ENCODE data around the gene REEP5. TPM values are rescaled to one million over a fixed set of nuclear protein-coding genes. Genes with fewer than 3 reads are reported as not detected.

The REEP5 gene
- total and polyA plus RNA-seq, 9 of the 15 experiments (the other 6 are each of a cell fraction or from before 2014, with no cell fraction given): 14.7 to 102 (median 36.0) TPM

GRCh38 chr5:112860929-112861637, 60.9 kb downstream of the REEP5 start, which contains the start of gene SRP19 (continued):
- TF ChIP-seq CHD7 (IDR thresholded peaks at IDR 0.05; ENCODE audit: low read depth, low read length) (no peak), CEBPZ (IDR thresholded peaks at IDR 0.05; ENCODE audit: borderline replicate concordance, low read depth, low read length) (no peak), MLLT1 (IDR thresholded peaks at IDR 0.05) (no peak), KLF1 (tag; IDR thresholded peaks at IDR 0.05) (0 out of 2 replicates have a peak, but pooled peaks have one; percentile 41), HBP1 (CRISPR knock-in tag; IDR thresholded peaks at IDR 0.05) (no peak), ZKSCAN8 (CRISPR knock-in tag; IDR thresholded peaks at IDR 0.05) (peak; percentile 69; the same call in 1 of the 2 replicates), ZBED1 (IDR thresholded peaks at IDR 0.05) (peak; percentile 33; the same call in 1 of the 2 replicates)
